HG03432 (cell line): ENCODE results near the gene ATP10D.

ENCODE experiments used
- ATAC-seq: cut with Tn5 transposase; IDR thresholded peaks from one replicate; pipeline ENCODE4 v1.9.1; 2021; ENCODE audit warnings: mild to moderate bottlenecking, moderate library complexity; ENCODE audit not compliant: unreplicated experiment

The ATP10D gene

DNA sequence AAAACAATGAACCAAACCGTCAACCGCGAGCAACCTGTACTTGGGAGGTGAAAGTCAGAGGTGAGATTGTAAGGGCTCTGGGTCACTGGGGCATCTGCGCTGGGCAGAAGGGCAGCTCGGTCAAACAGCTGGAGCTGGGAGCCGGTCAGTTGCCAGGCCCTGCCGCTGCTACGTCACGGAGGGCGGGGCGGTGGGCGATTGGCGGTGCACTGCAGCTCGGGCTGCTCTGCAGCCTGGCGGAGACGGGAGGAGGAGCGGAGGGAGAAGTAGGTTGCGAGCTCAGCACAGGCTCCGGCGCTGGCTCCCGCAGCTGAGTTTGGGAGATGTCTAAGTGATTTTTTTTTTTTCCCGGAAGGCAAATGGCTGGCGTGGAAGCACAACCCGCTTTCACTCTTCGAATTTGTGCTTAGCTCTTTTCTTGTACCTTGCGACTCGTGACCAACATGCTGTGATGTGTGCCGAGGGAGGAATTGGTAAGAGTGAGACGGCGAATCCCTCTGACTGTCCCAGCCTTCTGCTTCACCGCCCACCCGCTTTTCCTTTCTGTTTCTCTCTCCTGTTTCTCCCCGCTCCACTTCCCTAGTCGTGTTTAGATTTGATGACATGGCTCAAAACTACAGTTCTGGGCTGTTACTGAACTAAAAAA, at the start of gene ATP10D:
Gene ATP10D, plus strand, starts transcription at position 229 of the 646 bp plus-strand sequence. CDS start 27,266 bp downstream, outside the sequence.
- ATAC-seq, result peak; percentile 98

- peak; percentile 85 for ATAC-seq
These were observed 42.1 kb upstream of the ATP10D start for GRCh38 chr4:47442980-47443379.

GRCh38 chr4:47444031-47444430, 41.0 kb upstream of the ATP10D start:
- ATAC-seq, result no peak

DNA sequence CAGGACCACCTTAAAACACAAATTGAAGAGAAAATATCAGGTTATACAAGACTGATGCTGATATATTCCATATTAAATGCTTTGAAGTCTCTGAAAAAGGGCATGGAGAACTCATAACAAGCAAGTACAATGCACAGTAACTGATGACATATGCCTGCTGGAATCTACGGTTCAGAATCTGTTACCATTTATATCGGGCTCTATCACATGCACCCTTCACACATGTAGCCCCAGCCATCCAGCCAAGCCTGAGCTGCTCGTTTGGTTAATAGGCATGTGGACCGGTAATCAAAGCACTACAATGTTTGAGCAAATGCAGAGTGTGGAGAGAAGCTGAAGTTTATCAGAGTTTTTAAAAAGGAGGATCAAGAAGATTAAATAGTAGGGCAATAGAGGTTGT, 33.4 kb upstream of the ATP10D start:
- ATAC-seq, result no peak

- ATAC-seq, result peak; percentile 27
These were observed 22.3 kb upstream of the ATP10D start for GRCh38 chr4:47462799-47463234.

DNA sequence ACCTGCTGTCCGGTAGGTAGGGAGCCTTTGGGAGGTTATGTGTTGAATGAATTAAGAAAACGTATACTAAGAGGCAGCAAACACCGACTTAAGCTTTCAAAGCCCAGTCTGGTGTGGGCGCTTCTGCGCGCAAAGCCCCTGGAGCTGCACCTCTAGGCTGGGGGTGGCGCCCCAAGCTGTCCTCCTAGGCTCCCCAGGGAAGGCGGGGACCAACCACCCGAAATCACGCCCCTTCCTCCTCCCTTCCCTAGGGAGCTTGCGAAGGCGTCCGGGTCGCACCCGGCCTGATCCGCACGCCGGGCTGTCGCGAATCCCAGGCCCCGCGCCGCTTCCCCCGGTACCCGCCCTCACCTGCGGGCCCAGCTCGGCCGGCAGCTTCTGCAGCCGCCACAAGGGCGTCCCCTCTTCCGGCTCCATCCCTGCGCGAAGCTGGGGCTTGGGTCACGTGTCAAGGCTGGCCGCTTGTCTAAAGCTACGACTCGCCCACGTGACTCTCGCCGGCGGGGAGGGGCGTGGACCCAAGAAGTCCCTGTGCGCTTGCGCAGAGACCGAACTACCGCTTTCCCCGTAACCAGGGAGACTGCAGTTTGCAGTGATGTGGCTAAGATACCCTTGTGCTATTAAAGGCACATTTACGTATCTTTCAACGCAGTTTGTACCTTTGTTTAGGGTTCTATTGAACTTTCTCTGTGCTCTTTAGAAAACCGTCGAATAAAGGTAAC, 21.7 kb upstream of the ATP10D start, which contains the start of gene COMMD8:
Gene COMMD8, minus strand, starts transcription at position 468 of the 722 bp plus-strand sequence. Its CDS starts 51 bp downstream, at position 417.
- ATAC-seq, result peak; percentile 92

DNA sequence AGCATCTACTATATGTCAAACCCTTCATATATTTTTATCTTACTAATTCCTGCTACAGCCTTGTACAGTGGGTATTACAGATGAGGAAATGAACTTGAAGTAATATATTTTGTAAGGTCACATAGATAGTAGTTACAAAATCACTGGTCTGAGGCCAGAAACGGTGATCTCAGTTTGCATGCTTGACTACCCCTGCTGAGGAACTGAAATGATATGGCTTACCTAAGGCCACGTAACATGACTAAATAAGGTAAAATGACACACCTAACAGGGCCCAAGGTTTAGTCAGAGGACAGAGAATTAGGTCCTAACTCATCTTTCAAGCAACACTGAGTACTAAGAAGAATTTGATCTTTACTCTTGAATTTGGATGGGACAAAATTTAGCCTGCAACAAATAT, 20.1 kb upstream of the ATP10D start:
- peak; percentile 25 for ATAC-seq

DNA sequence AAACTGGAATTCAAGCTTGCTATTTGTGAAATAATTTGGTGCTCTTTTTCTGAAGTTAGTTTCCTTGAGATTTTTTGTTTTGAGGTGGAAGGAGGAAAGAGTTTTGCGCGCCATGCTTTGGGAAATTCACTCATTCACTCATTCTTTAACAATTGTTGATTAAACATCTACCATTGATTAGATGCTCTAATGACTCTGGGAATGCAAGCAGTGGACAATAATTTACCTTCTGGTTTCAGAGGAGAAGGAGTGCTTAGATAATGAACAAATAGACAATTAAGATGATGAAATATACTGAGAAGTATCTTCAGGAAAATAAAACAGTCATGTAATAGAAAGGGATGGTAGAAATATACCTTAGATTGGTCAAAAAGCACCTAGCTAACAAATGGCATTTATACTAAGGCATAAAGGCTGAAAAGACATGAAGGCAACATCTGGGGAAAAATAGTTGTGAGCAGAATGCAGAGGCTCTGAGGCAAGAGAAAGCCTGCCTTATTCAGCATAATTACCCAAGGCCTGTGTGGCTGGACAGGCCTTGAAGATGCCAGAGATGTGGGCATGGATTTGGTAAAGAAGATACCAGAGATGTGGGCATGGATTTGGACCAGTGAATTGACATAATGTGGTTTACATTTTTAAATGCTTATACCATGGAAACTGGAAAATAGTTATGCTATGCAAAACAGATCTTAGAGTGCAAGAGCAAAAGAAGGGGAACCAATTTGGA, 18.9 kb upstream of the ATP10D start:
- ATAC-seq, result no peak

DNA sequence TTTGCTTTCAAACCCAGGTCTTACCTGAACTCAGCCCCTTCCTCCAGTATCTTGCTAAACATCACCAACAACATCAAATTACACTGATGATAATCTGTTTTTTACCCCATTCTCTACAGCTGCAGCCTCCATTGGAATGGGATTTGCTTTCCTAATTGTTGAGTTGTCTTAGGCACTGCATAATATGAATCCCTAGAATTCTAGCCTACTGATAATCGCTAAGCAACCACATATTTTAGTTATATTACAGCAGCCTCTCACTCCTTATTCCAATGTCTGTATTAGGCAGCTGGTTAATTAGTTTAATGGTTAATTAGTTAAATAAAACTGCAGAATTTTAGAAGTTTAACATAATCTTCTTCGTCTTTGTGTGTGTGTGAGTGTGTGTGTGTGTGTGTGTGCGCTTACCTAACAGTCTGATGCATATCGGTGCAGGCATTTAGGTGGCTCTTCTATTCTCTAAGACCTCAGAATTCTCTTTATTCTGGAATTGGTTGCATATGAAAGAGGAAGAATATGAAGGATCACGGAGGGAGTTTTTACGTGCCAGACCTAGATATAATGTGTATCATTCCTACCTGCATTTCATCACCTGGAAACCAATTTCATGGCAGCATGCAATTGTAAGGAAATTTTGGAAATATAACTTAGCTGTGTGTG, 16.2 kb upstream of the ATP10D start:
- no peak for ATAC-seq

- ATAC-seq, result no peak
These were observed 15.1 kb upstream of the ATP10D start for GRCh38 chr4:47469951-47470350.

DNA sequence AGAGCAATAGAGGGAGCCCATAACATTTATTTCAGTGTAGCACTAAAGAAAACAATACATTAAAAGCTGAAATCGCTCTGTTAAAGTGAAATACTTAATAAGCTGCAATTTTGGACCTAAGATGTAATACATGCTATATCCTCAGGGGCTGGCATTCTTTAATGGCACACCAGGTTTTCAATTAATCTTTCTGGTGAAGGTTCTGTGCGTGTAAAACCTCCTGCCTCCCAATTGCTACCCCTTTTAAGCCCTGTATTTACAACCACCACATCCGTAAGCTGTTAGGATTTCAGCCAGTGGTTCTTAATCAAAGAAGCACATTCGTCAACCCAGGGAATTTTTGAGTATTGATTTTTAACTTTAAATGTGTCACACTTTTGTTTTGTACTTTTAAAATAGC, 14.0 kb upstream of the ATP10D start:
- ATAC-seq, result no peak

GRCh38 chr4:47471591-47471990, 13.5 kb upstream of the ATP10D start:
- no peak for ATAC-seq

DNA sequence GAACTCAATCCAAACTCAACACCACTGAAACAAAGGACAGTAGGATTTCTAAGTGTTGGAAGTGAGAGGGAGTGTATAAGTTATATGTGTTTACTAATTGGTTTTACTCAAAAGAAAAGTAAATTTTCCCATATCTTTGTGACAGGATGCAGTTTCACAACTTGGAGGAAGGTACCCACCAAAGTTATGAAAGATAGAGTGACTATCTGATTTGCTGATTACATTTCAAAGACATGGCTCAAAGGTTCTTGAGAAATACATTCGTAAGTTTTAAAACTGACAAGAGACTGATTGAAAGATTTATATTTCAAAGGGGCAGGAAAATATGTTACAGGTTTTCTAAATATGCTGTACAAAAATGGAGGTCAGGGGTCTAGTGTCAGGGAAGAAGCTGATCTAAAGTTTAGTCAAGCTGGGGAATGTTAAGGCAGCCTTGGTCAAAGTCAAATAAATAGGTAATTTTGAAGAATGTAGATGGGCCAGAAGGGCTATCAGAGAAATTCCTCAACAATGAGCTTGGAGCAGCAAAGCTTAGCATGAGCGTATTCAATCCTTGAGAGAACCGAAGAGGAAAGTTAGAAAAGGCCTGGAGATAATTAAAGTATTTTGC, 11.8 kb upstream of the ATP10D start:
- no peak for ATAC-seq

GRCh38 chr4:47474799-47475198, 10.3 kb upstream of the ATP10D start:
- no peak for ATAC-seq

DNA sequence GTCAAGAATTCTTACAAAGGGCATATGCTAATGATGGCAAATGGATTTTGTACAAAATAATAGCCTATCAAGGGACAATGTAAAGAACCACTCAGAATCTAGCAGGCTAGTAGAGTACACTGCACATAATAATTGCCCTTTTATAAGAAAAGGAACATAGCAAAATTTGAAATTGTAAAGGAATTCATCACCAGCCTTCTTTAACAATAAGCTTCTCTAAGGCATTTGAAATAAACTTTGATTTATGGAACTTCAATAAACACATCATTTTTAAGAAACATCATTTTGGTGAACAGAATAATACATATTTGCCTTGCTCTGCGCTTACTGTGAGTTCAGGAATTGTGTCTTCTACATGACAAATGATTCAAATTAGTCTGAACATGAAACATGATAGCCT, 9.7 kb upstream of the ATP10D start:
- no peak for ATAC-seq

- ATAC-seq, result no peak
These were observed 6.3 kb upstream of the ATP10D start for GRCh38 chr4:47478804-47479203.

DNA sequence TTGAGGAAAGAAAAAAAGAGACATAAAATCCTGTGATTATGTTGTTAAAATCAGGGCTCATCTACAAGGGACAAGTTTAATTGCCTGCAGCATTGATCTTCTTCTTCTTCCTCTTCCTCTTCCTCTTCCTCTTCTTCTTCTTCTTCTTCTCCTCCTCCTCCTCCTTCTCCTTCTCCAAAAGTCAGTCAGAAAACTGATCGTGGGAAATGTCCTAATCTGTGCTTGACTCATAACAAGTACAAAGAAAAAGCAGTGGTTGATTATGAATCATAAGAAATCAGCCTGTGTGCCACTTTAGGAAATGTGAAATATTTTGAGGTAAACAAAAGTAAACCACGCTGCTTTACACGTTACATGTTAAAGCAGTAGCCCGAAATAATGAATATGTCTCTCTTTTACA, 2.7 kb upstream of the ATP10D start:
- ATAC-seq, result no peak

DNA sequence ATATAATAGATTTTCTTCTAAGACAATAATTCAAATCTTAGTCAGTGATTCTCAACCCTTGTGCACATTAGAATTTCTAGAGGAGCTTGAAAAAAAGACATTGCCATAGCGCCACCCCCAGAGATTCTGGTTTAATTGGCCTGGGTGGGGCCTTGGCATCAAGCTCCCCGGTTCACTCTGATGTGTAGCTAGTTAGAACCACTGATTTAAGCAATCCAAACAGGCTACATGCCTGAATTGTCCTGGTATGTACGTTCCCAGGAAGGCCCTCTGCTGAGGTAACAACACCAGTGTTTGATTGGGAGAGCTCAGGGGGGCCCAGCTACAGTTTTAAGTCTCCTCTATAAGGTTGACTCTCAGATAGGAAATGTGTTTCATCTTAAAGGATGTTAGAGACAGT, 1.3 kb upstream of the ATP10D start:
- ATAC-seq, result peak; percentile 0

GRCh38 chr4:47484168-47484567, 907 bp upstream of the ATP10D start:
- ATAC-seq, result peak; percentile 18

DNA sequence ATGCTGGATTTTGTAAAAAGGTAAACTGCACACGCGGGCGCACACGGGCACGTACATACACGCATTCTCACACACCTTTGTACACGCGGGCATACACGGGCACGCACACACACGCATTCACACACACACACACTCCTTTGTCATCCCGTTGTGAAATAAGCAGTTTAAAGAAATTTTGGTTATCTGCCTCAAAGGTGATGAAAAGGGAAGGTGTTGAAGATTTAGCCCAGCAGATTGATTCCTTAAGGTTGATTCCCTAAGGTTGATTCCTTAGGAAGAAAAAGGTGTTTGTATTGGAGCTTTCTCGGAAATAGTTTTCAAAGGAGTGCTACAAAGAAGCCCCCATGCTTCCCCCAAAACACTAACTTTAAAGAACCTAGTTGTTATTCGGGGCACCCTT, 693 bp downstream of the ATP10D start:
- ATAC-seq, result no peak

DNA sequence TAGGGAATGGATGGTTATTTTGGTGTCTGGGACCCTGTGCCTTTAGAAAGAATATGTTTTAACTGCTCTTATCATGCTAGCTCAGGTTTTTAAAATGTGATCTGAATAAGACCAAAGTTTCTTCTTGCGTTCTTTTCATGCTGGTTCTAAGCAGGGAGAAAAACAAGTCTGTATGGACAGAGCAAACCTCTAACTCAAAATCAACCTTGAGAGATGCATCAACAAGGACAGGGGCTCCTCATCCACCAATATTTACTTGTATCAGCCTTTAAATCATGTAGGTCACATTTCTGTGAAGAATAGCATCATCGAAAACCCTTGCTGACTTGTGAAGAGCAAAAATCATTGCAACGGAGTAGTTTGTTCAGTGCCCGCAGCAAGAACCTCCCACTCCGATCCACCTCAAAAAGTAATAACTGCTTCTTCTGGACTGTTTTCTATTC, 1.2 kb downstream of the ATP10D start:
- ATAC-seq, result no peak
